Mammary epithelial cell (primary cell): ENCODE data around the gene RNF157.

Experiments
- EZH2 ChIP-seq: IDR thresholded peaks from 2 replicates; pipeline ENCODE4 v1.6.1; 2012; ENCODE audit warnings: low read length, inconsistent platforms, borderline replicate concordance
- TF ChIP-seq, protein P1 (sequence below), 2 donors: IDR thresholded peaks in 1 of 2; conservative IDR thresholded peaks in 1 of 2; 2 replicates each; pipeline ENCODE4 v1.5.1; 2011 to 2012; ENCODE audit warnings: inconsistent platforms in 2 of 2, low read length in 2 of 2, mild to moderate bottlenecking in 2 of 2, control low read depth in 1 of 2, low read depth in 1 of 2; ENCODE audit not compliant: insufficient read depth in 1 of 2; ENCODE audit errors: extremely low read depth in 1 of 2

GRCh38 chr17:76103274-76104139, 136.8 kb downstream of the RNF157 start, which contains the start of gene EXOC7:
- TF ChIP-seq, protein P1, sequence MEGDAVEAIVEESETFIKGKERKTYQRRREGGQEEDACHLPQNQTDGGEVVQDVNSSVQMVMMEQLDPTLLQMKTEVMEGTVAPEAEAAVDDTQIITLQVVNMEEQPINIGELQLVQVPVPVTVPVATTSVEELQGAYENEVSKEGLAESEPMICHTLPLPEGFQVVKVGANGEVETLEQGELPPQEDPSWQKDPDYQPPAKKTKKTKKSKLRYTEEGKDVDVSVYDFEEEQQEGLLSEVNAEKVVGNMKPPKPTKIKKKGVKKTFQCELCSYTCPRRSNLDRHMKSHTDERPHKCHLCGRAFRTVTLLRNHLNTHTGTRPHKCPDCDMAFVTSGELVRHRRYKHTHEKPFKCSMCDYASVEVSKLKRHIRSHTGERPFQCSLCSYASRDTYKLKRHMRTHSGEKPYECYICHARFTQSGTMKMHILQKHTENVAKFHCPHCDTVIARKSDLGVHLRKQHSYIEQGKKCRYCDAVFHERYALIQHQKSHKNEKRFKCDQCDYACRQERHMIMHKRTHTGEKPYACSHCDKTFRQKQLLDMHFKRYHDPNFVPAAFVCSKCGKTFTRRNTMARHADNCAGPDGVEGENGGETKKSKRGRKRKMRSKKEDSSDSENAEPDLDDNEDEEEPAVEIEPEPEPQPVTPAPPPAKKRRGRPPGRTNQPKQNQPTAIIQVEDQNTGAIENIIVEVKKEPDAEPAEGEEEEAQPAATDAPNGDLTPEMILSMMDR (conservative IDR thresholded peaks at IDR 0.05 in 1 of 2, IDR thresholded peaks at IDR 0.05 in 1 of 2; ENCODE audit: extremely low read depth in 1 of 2, insufficient read depth in 1 of 2, low read depth in 1 of 2, low read length in 2 of 2), result peak in 1 of 2 donors; percentile 33
- no peak for TF ChIP-seq EZH2
